Measurements from ENCODE around the gene OLIG1. TPM values are rescaled to one million over a fixed set of nuclear protein-coding genes. Genes with fewer than 3 reads are reported as not detected.

The OLIG1 gene
- polyA plus RNA-seq, 3 donors, result not detected

Other genes with a start within 250 kb of the OLIG1 start
- gene OLIG2, start 44.2 kb upstream of the OLIG1 start, polyA plus RNA-seq (ENCODE audit: insufficient read length in 3 of 3), result not detected
- 10 to 100 TPM; 19.7 to 22.8 (median 22.8) TPM for gene IFNAR2, start 159.8 kb downstream of the OLIG1 start, polyA plus RNA-seq (ENCODE audit: insufficient read length in 3 of 3)
- 10 to 100 TPM; 29.5 to 34.0 (median 32.8) TPM for gene IL10RB, start 196.2 kb downstream of the OLIG1 start, polyA plus RNA-seq (ENCODE audit: insufficient read length in 3 of 3)

All from right renal cortex interstitium (tissue), 3 donors.